KOPT-K1 (cell line): ENCODE data around the gene CALU.

Experiments used
- H3K27ac ChIP-seq: fragments of 200-600 bp; sonication (generic); 2 replicates; pipeline ENCODE4 v1.5.1; 2016; ENCODE audit warnings: antibody characterized with exemption, mild to moderate bottlenecking, low read depth, low read length; ENCODE audit not compliant: poor library complexity, severe bottlenecking
- H3K36me3 ChIP-seq: fragments of 200-600 bp; sonication (generic); 2 replicates; pipeline ENCODE4 v1.5.1; 2017; ENCODE audit warnings: antibody characterized with exemption, mild to moderate bottlenecking, low read length, moderate library complexity; ENCODE audit not compliant: insufficient read depth
- H3K9me3 ChIP-seq: fragments of 200-600 bp; sonication (generic); 2 replicates; pipeline ENCODE4 v1.5.1; 2017; ENCODE audit warnings: antibody characterized with exemption, low read length, mild to moderate bottlenecking; ENCODE audit not compliant: insufficient read depth, poor library complexity, severe bottlenecking

Gene CALU

GRCh38 chr7:128755075-128755818 is 16.1 kb downstream of the CALU start:
- Histone ChIP-seq H3K9me3 (no peaks in the 10 kb centered on the region), H3K36me3 (peaks cover 98% of the 10 kb centered on the region), H3K27ac (no peak overlapping the region)

GRCh38 chr7:128755819-128756476 is 16.8 kb downstream of the CALU start:
- H3K36me3 ChIP-seq: peaks cover 98% of the 10 kb centered on the region
- no peaks in the 10 kb centered on the region for H3K9me3 ChIP-seq
- H3K27ac ChIP-seq: no peak overlapping the region

- no peaks in the 10 kb centered on the region for H3K9me3 ChIP-seq
- no peak overlapping the region for H3K27ac ChIP-seq
- peaks cover 98% of the 10 kb centered on the region for H3K36me3 ChIP-seq
Observed at GRCh38 chr7:128757203-128757602, 18.0 kb downstream of the CALU start.

GRCh38 chr7:128758553-128758952 is 19.4 kb downstream of the CALU start:
- H3K27ac ChIP-seq: no peak overlapping the region
- H3K36me3 ChIP-seq: peaks cover 96% of the 10 kb centered on the region
- H3K9me3 ChIP-seq: no peaks in the 10 kb centered on the region

- no peaks in the 10 kb centered on the region for H3K9me3 ChIP-seq
- H3K36me3 ChIP-seq: peaks cover 96% of the 10 kb centered on the region
- H3K27ac ChIP-seq: no peak overlapping the region
Observed at GRCh38 chr7:128759242-128759641, 20.1 kb downstream of the CALU start.

GRCh38 chr7:128763541-128763940 is 24.4 kb downstream of the CALU start:
- H3K9me3 ChIP-seq: no peaks in the 10 kb centered on the region
- peaks cover 96% of the 10 kb centered on the region for H3K36me3 ChIP-seq
- H3K27ac ChIP-seq: no peak overlapping the region

- no peaks in the 10 kb centered on the region for H3K9me3 ChIP-seq
- H3K27ac ChIP-seq: no peak overlapping the region
- H3K36me3 ChIP-seq: peaks cover 96% of the 10 kb centered on the region
Observed at GRCh38 chr7:128767475-128768110, 28.4 kb downstream of the CALU start.

- H3K9me3 ChIP-seq: no peaks in the 10 kb centered on the region
- no peak overlapping the region for H3K27ac ChIP-seq
- H3K36me3 ChIP-seq: peaks cover 97% of the 10 kb centered on the region
Observed at GRCh38 chr7:128770233-128770632, 31.1 kb downstream of the CALU start.

- Histone ChIP-seq H3K27ac (no peak overlapping the region), H3K36me3 (peaks cover 69% of the 10 kb centered on the region), H3K9me3 (peaks cover 15% of the 10 kb centered on the region)
Observed at GRCh38 chr7:128773604-128774003, 34.4 kb downstream of the CALU start.

- Histone ChIP-seq H3K27ac (no peak overlapping the region), H3K9me3 (peaks cover 15% of the 10 kb centered on the region), H3K36me3 (peaks cover 64% of the 10 kb centered on the region)
Observed at GRCh38 chr7:128774029-128774689, 35.0 kb downstream of the CALU start.

- peaks cover 56% of the 10 kb centered on the region for H3K36me3 ChIP-seq
Observed at GRCh38 chr7:128774921-128775320, 35.8 kb downstream of the CALU start.

GRCh38 chr7:128775744-128776474 is 36.8 kb downstream of the CALU start, which contains the start of gene OPN1SW:
Gene OPN1SW (minus strand): TSS chr7:128775794. CDS start chr7:128775781, 13 bp downstream.
- Histone ChIP-seq H3K27ac (no peak within 1 kb of the TSS), H3K36me3 (peaks cover 46% of the 10 kb centered on the region), H3K9me3 (peaks cover 15% of the 10 kb centered on the region)

More at GRCh38 chr7:128774921-128775320, 35.8 kb downstream of the CALU start:
- H3K9me3 ChIP-seq: peaks cover 15% of the 10 kb centered on the region
- no peak overlapping the region for H3K27ac ChIP-seq

- peaks cover 15% of the 10 kb centered on the region for H3K9me3 ChIP-seq
- no peak overlapping the region for H3K27ac ChIP-seq
- H3K36me3 ChIP-seq: peaks cover 31% of the 10 kb centered on the region
Observed at GRCh38 chr7:128777156-128778123, 38.3 kb downstream of the CALU start.
